SU-DHL-6 (cell line): ENCODE results near the gene DTHD1.

ENCODE experiments used
- H2AFZ ChIP-seq: fragments of 200-600 bp; sonication (generic); 2 replicates; pipeline ENCODE4 v1.6.1; 2014; ENCODE audit warnings: low read depth, mild to moderate bottlenecking, moderate library complexity, mixed read lengths, antibody characterized with exemption, low read length; ENCODE audit not compliant: severe bottlenecking
- H3F3A ChIP-seq: fragments of 200-600 bp; shearing (Covaris generic); 2 replicates; pipeline ENCODE4 v1.6.0; 2016; ENCODE audit warnings: antibody characterized with exemption, mild to moderate bottlenecking; ENCODE audit not compliant: insufficient read depth
- H3K27ac ChIP-seq: fragments of 200-600 bp; sonication (generic); 2 replicates; pipeline ENCODE4 v1.5.1; 2016; ENCODE audit warnings: low read depth, mild to moderate bottlenecking, low read length, moderate library complexity, mixed read lengths
- H3K27me3 ChIP-seq: fragments of 200-600 bp; sonication (generic), shearing (Covaris generic); 2 replicates; pipeline ENCODE4 v1.6.0; 2014; ENCODE audit warnings: mild to moderate bottlenecking, low read length
- H3K36me3 ChIP-seq: fragments of 200-600 bp; sonication (generic); 2 replicates; pipeline ENCODE4 v1.6.1; 2014; ENCODE audit warnings: mild to moderate bottlenecking, low read length, mixed read lengths
- H3K4me2 ChIP-seq: fragments of 300-600, 200-600 bp; shearing (Covaris generic), sonication (generic); 2 replicates; pipeline ENCODE4 v1.6.0; 2014; ENCODE audit warnings: low read length, low read depth, mild to moderate bottlenecking; ENCODE audit not compliant: poor library complexity, severe bottlenecking
- H3K4me3 ChIP-seq: fragments of 200-600 bp; sonication (generic); 2 replicates; pipeline ENCODE4 v1.5.1; 2014; ENCODE audit warnings: antibody characterized with exemption, low read length, mild to moderate bottlenecking, mixed read lengths; ENCODE audit not compliant: insufficient read depth, poor library complexity, severe bottlenecking
- H3K79me2 ChIP-seq: fragments of 200-600 bp; sonication (generic); 2 replicates; pipeline ENCODE4 v1.6.1; 2014; ENCODE audit warnings: mild to moderate bottlenecking, low read length, moderate library complexity; ENCODE audit not compliant: insufficient read depth
- H3K9ac ChIP-seq: fragments of 200-600 bp; sonication (generic); 2 replicates; pipeline ENCODE4 v1.7.0; 2014; ENCODE audit warnings: mild to moderate bottlenecking, low read length
- H3K9me2 ChIP-seq: fragments of 200-600 bp; sonication (generic); replicated peaks from 2 replicates; pipeline ENCODE4 v1.6.1; 2014; ENCODE audit warnings: low read length; ENCODE audit not compliant: insufficient read depth
- H3K9me3 ChIP-seq: fragments of 200-600 bp; sonication (generic); 2 replicates; pipeline ENCODE4 v1.6.1; 2014; ENCODE audit warnings: low read length, mixed read lengths; ENCODE audit not compliant: insufficient read depth
- H4K20me1 ChIP-seq: fragments of 200-600 bp; sonication (generic); 2 replicates; pipeline ENCODE4 v1.6.1; 2014; ENCODE audit warnings: low read depth, mild to moderate bottlenecking, antibody characterized with exemption, low read length, moderate library complexity, mixed read lengths
- EZH2phosphoT487 ChIP-seq: fragments of 200-600 bp; sonication (generic), shearing (Covaris generic); conservative IDR thresholded peaks from 2 replicates; pipeline ENCODE4 v1.6.1; 2018; ENCODE audit warnings: mild to moderate bottlenecking, antibody characterized with exemption, low read length, moderate library complexity, mixed read lengths
- TF ChIP-seq, protein P1 (sequence below): fragments of 200-600 bp; sonication (generic); IDR thresholded peaks from one replicate; pipeline ENCODE4 v1.5.1; 2017; ENCODE audit warnings: antibody characterized with exemption, mild to moderate bottlenecking, low read length, moderate library complexity; ENCODE audit not compliant: insufficient read depth, poor library complexity, severe bottlenecking

Gene DTHD1

GRCh38 chr4:36282503-36283030, 1.2 kb downstream of the DTHD1 start:
- Histone ChIP-seq H3K79me2 (no peaks in the 10 kb centered on the region), H3K9ac (no peak overlapping the region), H3K4me3 (no peak overlapping the region), H2AFZ (no peak overlapping the region), H3F3A (no peaks in the 10 kb centered on the region), H3K27ac (no peak overlapping the region), H4K20me1 (no peaks in the 10 kb centered on the region), H3K9me3 (no peaks in the 10 kb centered on the region), H3K9me2 (no peaks in the 10 kb centered on the region; the same call in 1 of the 2 replicates), H3K36me3 (no peaks in the 10 kb centered on the region), H3K27me3 (no peaks in the 10 kb centered on the region), H3K4me2 (no peak overlapping the region)
- TF ChIP-seq, protein P1, sequence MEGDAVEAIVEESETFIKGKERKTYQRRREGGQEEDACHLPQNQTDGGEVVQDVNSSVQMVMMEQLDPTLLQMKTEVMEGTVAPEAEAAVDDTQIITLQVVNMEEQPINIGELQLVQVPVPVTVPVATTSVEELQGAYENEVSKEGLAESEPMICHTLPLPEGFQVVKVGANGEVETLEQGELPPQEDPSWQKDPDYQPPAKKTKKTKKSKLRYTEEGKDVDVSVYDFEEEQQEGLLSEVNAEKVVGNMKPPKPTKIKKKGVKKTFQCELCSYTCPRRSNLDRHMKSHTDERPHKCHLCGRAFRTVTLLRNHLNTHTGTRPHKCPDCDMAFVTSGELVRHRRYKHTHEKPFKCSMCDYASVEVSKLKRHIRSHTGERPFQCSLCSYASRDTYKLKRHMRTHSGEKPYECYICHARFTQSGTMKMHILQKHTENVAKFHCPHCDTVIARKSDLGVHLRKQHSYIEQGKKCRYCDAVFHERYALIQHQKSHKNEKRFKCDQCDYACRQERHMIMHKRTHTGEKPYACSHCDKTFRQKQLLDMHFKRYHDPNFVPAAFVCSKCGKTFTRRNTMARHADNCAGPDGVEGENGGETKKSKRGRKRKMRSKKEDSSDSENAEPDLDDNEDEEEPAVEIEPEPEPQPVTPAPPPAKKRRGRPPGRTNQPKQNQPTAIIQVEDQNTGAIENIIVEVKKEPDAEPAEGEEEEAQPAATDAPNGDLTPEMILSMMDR, result no peak

- no peak overlapping the region for H2AFZ ChIP-seq
- no peak overlapping the region for H3K4me3 ChIP-seq
- TF ChIP-seq EZH2phosphoT487, result no peak
- TF ChIP-seq, protein P1, result no peak
- no peaks in the 10 kb centered on the region for H3K27me3 ChIP-seq
- H3K4me2 ChIP-seq, result no peak overlapping the region
- no peaks in the 10 kb centered on the region for H3K79me2 ChIP-seq
- no peaks in the 10 kb centered on the region for H3K9me3 ChIP-seq
- H3F3A ChIP-seq, result no peaks in the 10 kb centered on the region
- no peak overlapping the region for H3K27ac ChIP-seq
- no peaks in the 10 kb centered on the region for H3K36me3 ChIP-seq
- no peak overlapping the region for H3K9ac ChIP-seq
- no peaks in the 10 kb centered on the region; the same call in 1 of the 2 replicates for H3K9me2 ChIP-seq
- H4K20me1 ChIP-seq, result no peaks in the 10 kb centered on the region
These were observed 2.6 kb downstream of the DTHD1 start for GRCh38 chr4:36283912-36284465.

GRCh38 chr4:36285784-36286480, 4.5 kb downstream of the DTHD1 start:
- Histone ChIP-seq H3K27me3 (no peaks in the 10 kb centered on the region), H3F3A (no peaks in the 10 kb centered on the region), H3K9me3 (no peaks in the 10 kb centered on the region), H3K36me3 (no peaks in the 10 kb centered on the region), H3K27ac (no peak overlapping the region), H4K20me1 (no peaks in the 10 kb centered on the region), H3K4me2 (no peak overlapping the region), H2AFZ (no peak overlapping the region), H3K9me2 (no peaks in the 10 kb centered on the region; the same call in 1 of the 2 replicates), H3K4me3 (no peak overlapping the region), H3K79me2 (no peaks in the 10 kb centered on the region), H3K9ac (no peak overlapping the region)
- TF ChIP-seq, protein P1, result no peak
- TF ChIP-seq EZH2phosphoT487, result no peak
